ENCODE results near the gene ADAMTSL3.

The ADAMTSL3 gene

GRCh38 chr15:83708328-83708727 lies 54.4 kb downstream of the ADAMTSL3 start:
- no peak for DNase-seq (ENCODE audit: low spot score)

- DNase-seq (ENCODE audit: low spot score), result peak; percentile 64
These were observed 55.3 kb downstream of the ADAMTSL3 start for GRCh38 chr15:83709241-83709640.

GRCh38 chr15:83709811-83710210 lies 55.9 kb downstream of the ADAMTSL3 start:
- DNase-seq (ENCODE audit: low spot score), result no peak

- no peak for DNase-seq (ENCODE audit: low spot score)
These were observed 56.5 kb downstream of the ADAMTSL3 start for GRCh38 chr15:83710452-83710851.

GRCh38 chr15:83711236-83711635 lies 57.3 kb downstream of the ADAMTSL3 start:
- no peak for DNase-seq (ENCODE audit: low spot score)

- DNase-seq (ENCODE audit: low spot score), result no peak
These were observed 59.3 kb downstream of the ADAMTSL3 start for GRCh38 chr15:83713242-83713641.

GRCh38 chr15:83714939-83715628 lies 61.2 kb downstream of the ADAMTSL3 start:
- no peak for DNase-seq (ENCODE audit: low spot score)

GRCh38 chr15:83716605-83717004 lies 62.7 kb downstream of the ADAMTSL3 start:
- DNase-seq (ENCODE audit: low spot score), result no peak

- no peak for DNase-seq (ENCODE audit: low spot score)
These were observed 63.1 kb downstream of the ADAMTSL3 start for GRCh38 chr15:83717010-83717409.

- DNase-seq (ENCODE audit: low spot score), result no peak
These were observed 66.5 kb downstream of the ADAMTSL3 start for GRCh38 chr15:83720468-83720867.

- no peak for DNase-seq (ENCODE audit: low spot score)
These were observed 67.1 kb downstream of the ADAMTSL3 start for GRCh38 chr15:83721031-83721430.

- DNase-seq (ENCODE audit: low spot score), result no peak
These were observed 68.1 kb downstream of the ADAMTSL3 start for GRCh38 chr15:83721981-83722380.

- DNase-seq (ENCODE audit: low spot score), result no peak
These were observed 69.3 kb downstream of the ADAMTSL3 start for GRCh38 chr15:83723216-83723615.

GRCh38 chr15:83732196-83732595 lies 78.3 kb downstream of the ADAMTSL3 start:
- DNase-seq (ENCODE audit: low spot score), result no peak

- DNase-seq (ENCODE audit: low spot score), result no peak
These were observed 78.8 kb downstream of the ADAMTSL3 start for GRCh38 chr15:83732770-83733169.

- peak; percentile 53 for DNase-seq (ENCODE audit: low spot score)
These were observed 79.3 kb downstream of the ADAMTSL3 start for GRCh38 chr15:83733206-83733605.

GRCh38 chr15:83733691-83734090 lies 79.8 kb downstream of the ADAMTSL3 start:
- DNase-seq (ENCODE audit: low spot score), result no peak

- no peak for DNase-seq (ENCODE audit: low spot score)
These were observed 80.6 kb downstream of the ADAMTSL3 start for GRCh38 chr15:83734487-83734886.

- no peak for DNase-seq (ENCODE audit: low spot score)
These were observed 85.7 kb downstream of the ADAMTSL3 start for GRCh38 chr15:83739629-83740028.

GRCh38 chr15:83745771-83746170 lies 91.8 kb downstream of the ADAMTSL3 start:
- no peak for DNase-seq (ENCODE audit: low spot score)

GRCh38 chr15:83746231-83746630 lies 92.3 kb downstream of the ADAMTSL3 start:
- no peak for DNase-seq (ENCODE audit: low spot score)

GRCh38 chr15:83747050-83747717 lies 93.3 kb downstream of the ADAMTSL3 start:
- DNase-seq (ENCODE audit: low spot score), result peak; percentile 49

- DNase-seq (ENCODE audit: low spot score), result no peak
These were observed 93.8 kb downstream of the ADAMTSL3 start for GRCh38 chr15:83747718-83748110.
